H1 (cell line): ENCODE measurements around the gene TTLL7. TPM values are rescaled to one million over a fixed set of nuclear protein-coding genes. Genes with fewer than 3 reads are reported as not detected.

Source experiments
- CTCF ChIA-PET: fragments of 300-600 bp; sonication (Branson Sonifier 250); formaldehyde crosslinking; loops from one replicate; lab custom pipeline; 2021; ENCODE audit not compliant: partially characterized antibody; lab: Charles Lee
- POLR2A ChIA-PET: fragments of 300-600 bp; sonication (Branson Sonifier 250); formaldehyde crosslinking; loops from one replicate; lab custom pipeline; 2021; ENCODE audit warnings: inconsistent platforms; ENCODE audit not compliant: partially characterized antibody; lab: Charles Lee
- DNase-seq, 2 experiments: peaks; one replicate each; pipeline versions ENCODE4 v3.0.0 to v3.0.0-alpha.2; 2010 to 2022; ENCODE audit warnings: low spot score in 2 of 2, low read depth in 1 of 2, mixed read lengths in 1 of 2
- FAIRE-seq: peaks from 2 replicates; lab custom pipeline; 2011; peaks lifted over from hg19 to GRCh38; lab: Jason Lieb, UNC
- H2AFZ ChIP-seq: 2 replicates; pipeline ENCODE4 v1.8.1; 2012; ENCODE audit warnings: low read length, inconsistent platforms
- H2AK5ac ChIP-seq: 2 replicates; pipeline ENCODE4 v1.6.1; 2013; ENCODE audit warnings: low read depth, low read length
- H2BK120ac ChIP-seq: replicated peaks from 2 replicates; pipeline ENCODE3; 2013; ENCODE audit warnings: low read depth, low read length, inconsistent platforms
- H2BK12ac ChIP-seq: 2 replicates; pipeline ENCODE4 v1.6.1; 2013; ENCODE audit warnings: low read depth, low read length
- H2BK15ac ChIP-seq: 2 replicates; pipeline ENCODE4 v1.6.1; 2013; ENCODE audit warnings: low read length
- H2BK20ac ChIP-seq: 2 replicates; pipeline ENCODE4 v1.6.1; 2013; ENCODE audit warnings: low read length
- H2BK5ac ChIP-seq: 2 replicates; pipeline ENCODE4 v1.6.1; 2013; ENCODE audit warnings: low read depth, low read length
- H3K14ac ChIP-seq: 2 replicates; pipeline ENCODE4 v1.6.1; 2013; ENCODE audit warnings: inconsistent platforms; ENCODE audit not compliant: insufficient read length
- H3K18ac ChIP-seq: 2 replicates; pipeline ENCODE4 v1.6.1; 2013; ENCODE audit warnings: low read length; ENCODE audit errors: extremely low read depth
- H3K23ac ChIP-seq: 2 replicates; pipeline ENCODE4 v1.6.1; 2013; ENCODE audit warnings: inconsistent platforms; ENCODE audit not compliant: insufficient read length
- H3K23me2 ChIP-seq: 2 replicates; pipeline ENCODE4 v1.6.1; 2013; ENCODE audit warnings: low read depth, low read length
- H3K27ac ChIP-seq: 2 replicates; pipeline ENCODE4 v1.6.1; 2011; ENCODE audit warnings: low read depth, low read length, inconsistent platforms
- H3K27me3 ChIP-seq, 4 experiments: replicated peaks in 1 of 4; 1 replicate in 1 of 4; 2 replicates in 3 of 4; pipeline versions ENCODE4 v1.6.1 to v1.8.1; 2011 to 2013; ENCODE audit warnings: low read length in 3 of 4, mild to moderate bottlenecking in 3 of 4, inconsistent platforms in 2 of 4, mixed read lengths in 2 of 4, moderate library complexity in 1 of 4; ENCODE audit not compliant: control insufficient read depth in 3 of 4, insufficient read depth in 3 of 4; ENCODE audit errors: extremely low read depth in 1 of 4
- H3K36me3 ChIP-seq, 4 experiments: 2 replicates each; pipeline versions ENCODE4 v1.6.1 to v1.8.1; 2011 to 2013; ENCODE audit warnings: mild to moderate bottlenecking in 4 of 4, low read length in 3 of 4, moderate library complexity in 2 of 4, control low read depth in 1 of 4, inconsistent platforms in 1 of 4; ENCODE audit not compliant: insufficient read depth in 4 of 4, control insufficient read depth in 2 of 4
- H3K4ac ChIP-seq: replicated peaks from 2 replicates; pipeline ENCODE3; 2013; ENCODE audit warnings: low read length, low read depth, mixed read lengths, inconsistent platforms; ENCODE audit not compliant: insufficient read length
- H3K4me1 ChIP-seq, 4 experiments: replicated peaks in 1 of 4; 1 replicate in 1 of 4; 2 replicates in 3 of 4; pipeline versions ENCODE4 v1.6.1 to v1.8.1; 2011 to 2013; ENCODE audit warnings: low read length in 3 of 4, inconsistent platforms in 2 of 4, mixed read lengths in 1 of 4; ENCODE audit not compliant: insufficient read depth in 4 of 4, control insufficient read depth in 3 of 4
- H3K4me2 ChIP-seq, 2 experiments: 2 replicates each; pipeline versions ENCODE4 v1.6.1 to v1.8.1; 2011 to 2013; ENCODE audit warnings: low read depth in 2 of 2, low read length in 2 of 2, control low read depth in 1 of 2, inconsistent platforms in 1 of 2, mild to moderate bottlenecking in 1 of 2; ENCODE audit not compliant: insufficient read depth in 1 of 2
- H3K4me3 ChIP-seq, 4 experiments: fragments of 200-600, 300-600 bp in 1 of 4; sonication (generic), shearing (Covaris generic), sonication (Bioruptor Twin) in 1 of 4; 2 replicates each; pipeline versions ENCODE4 v1.5.1 to v1.8.1; 2011 to 2016; ENCODE audit warnings: low read length in 4 of 4, low read depth in 3 of 4, control low read depth in 2 of 4, inconsistent platforms in 2 of 4, mild to moderate bottlenecking in 2 of 4, mixed read lengths in 1 of 4, moderate library complexity in 1 of 4; ENCODE audit not compliant: insufficient read depth in 2 of 4; ENCODE audit errors: extremely low read depth in 1 of 4
- H3K56ac ChIP-seq: replicated peaks from 2 replicates; pipeline ENCODE3; 2013; ENCODE audit warnings: low read depth, mild to moderate bottlenecking, mixed read lengths, low read length, inconsistent platforms; ENCODE audit not compliant: insufficient read length
- H3K79me1 ChIP-seq: 2 replicates; pipeline ENCODE4 v1.6.1; 2013; ENCODE audit warnings: low read depth, low read length, control low read depth
- H3K79me2 ChIP-seq, 2 experiments: 2 replicates each; pipeline versions ENCODE4 v1.6.1 to v1.8.1; 2012 to 2013; ENCODE audit warnings: low read length in 2 of 2, mild to moderate bottlenecking in 2 of 2, inconsistent platforms in 1 of 2; ENCODE audit not compliant: insufficient read depth in 2 of 2, control insufficient read depth in 1 of 2
- H3K9ac ChIP-seq, 4 experiments: replicated peaks in 1 of 4; 1 replicate in 1 of 4; 2 replicates in 3 of 4; pipeline versions ENCODE4 v1.6.1 to v1.8.1; 2011 to 2013; ENCODE audit warnings: low read depth in 3 of 4, low read length in 3 of 4, control low read depth in 2 of 4, mild to moderate bottlenecking in 2 of 4, moderate library complexity in 2 of 4, inconsistent platforms in 1 of 4; ENCODE audit errors: extremely low read depth in 1 of 4
- H3K9me3 ChIP-seq, 2 experiments: 2 replicates each; pipeline versions ENCODE4 v1.6.1 to v1.8.1; 2012 to 2013; ENCODE audit warnings: mild to moderate bottlenecking in 2 of 2, moderate library complexity in 2 of 2, control low read depth in 1 of 2, inconsistent platforms in 1 of 2, low read depth in 1 of 2, low read length in 1 of 2, mixed read lengths in 1 of 2; ENCODE audit not compliant: insufficient read depth in 2 of 2
- H4K20me1 ChIP-seq, 2 experiments: replicated peaks in 1 of 2; 2 replicates each; pipeline versions ENCODE3 to v1.8.1; 2011 to 2013; ENCODE audit warnings: inconsistent platforms in 2 of 2, low read length in 2 of 2, mild to moderate bottlenecking in 1 of 2; ENCODE audit not compliant: insufficient read depth in 2 of 2, control insufficient read depth in 1 of 2
- H4K5ac ChIP-seq: 2 replicates; pipeline ENCODE4 v1.6.1; 2013; ENCODE audit warnings: low read length, low read depth, mixed read lengths, inconsistent platforms; ENCODE audit not compliant: insufficient read length
- H4K8ac ChIP-seq: 2 replicates; pipeline ENCODE4 v1.8.0; 2013; ENCODE audit warnings: mild to moderate bottlenecking, moderate library complexity, low read length, inconsistent platforms; ENCODE audit not compliant: insufficient read depth; ENCODE audit errors: extremely low read depth
- H4K91ac ChIP-seq: replicated peaks from 2 replicates; pipeline ENCODE3; 2013; ENCODE audit warnings: low read length, mixed read lengths, inconsistent platforms; ENCODE audit not compliant: insufficient read length
- CBX8 ChIP-seq: fragments of 300-800, 300-1000 bp; sonication (generic); IDR thresholded peaks from 2 replicates; pipeline ENCODE4 v1.7.1; 2016; ENCODE audit warnings: low read depth, low read length, borderline replicate concordance
- CHD1 ChIP-seq: IDR thresholded peaks from 2 replicates; pipeline ENCODE4 v1.6.1; 2012; ENCODE audit warnings: low read depth, low read length, improper control_type of control experiment
- CHD2 ChIP-seq: IDR thresholded peaks from 2 replicates; pipeline ENCODE4 v1.6.1; 2012; ENCODE audit warnings: low read length, improper control_type of control experiment
- E2F6 ChIP-seq: IDR thresholded peaks from 2 replicates; pipeline ENCODE4 v1.6.1; 2012; ENCODE audit warnings: inconsistent platforms
- GTF2F1 ChIP-seq: IDR thresholded peaks from 2 replicates; pipeline ENCODE4 v1.6.1; 2012; ENCODE audit warnings: low read depth, low read length, improper control_type of control experiment, borderline replicate concordance
- MAX ChIP-seq: IDR thresholded peaks from 2 replicates; pipeline ENCODE4 v1.6.1; 2012; ENCODE audit warnings: inconsistent platforms
- NANOG ChIP-seq: IDR thresholded peaks from 2 replicates; pipeline ENCODE4 v1.6.1; 2011; ENCODE audit warnings: low read length, low read depth, mild to moderate bottlenecking, inconsistent platforms; ENCODE audit not compliant: insufficient read depth, poor library complexity, severe bottlenecking
- POU5F1 ChIP-seq: IDR thresholded peaks from 2 replicates; pipeline ENCODE4 v1.6.1; 2011; ENCODE audit warnings: low read depth, mild to moderate bottlenecking, low read length, moderate library complexity
- WGBS, 2 experiments: shearing (Covaris generic) in 1 of 2; methylation state at CpG; one replicate each; pipeline versions ENCODE4 v1.1.6 to v1.1.7; 2013 to 2015; ENCODE audit warnings: low lambda C conversion rate in 2 of 2, mixed read lengths in 2 of 2, inconsistent platforms in 1 of 2, low coverage in 1 of 2, missing lambda C conversion rate in 1 of 2; ENCODE audit not compliant: insufficient replicate concordance in 2 of 2, insufficient coverage in 1 of 2, insufficient read length in 1 of 2; ENCODE audit errors: extremely low coverage in 1 of 2, missing lambda C conversion rate in 1 of 2; 5-methylcytosine and 5-hydroxymethylcytosine counted together
- polyA plus RNA-seq, 7 experiments: library from polyadenylated mRNA; depleted of rRNA in 3 of 7; stranded (reverse) in 5 of 7; unstranded in 2 of 7; fragments of >200 nt in 5 of 7; fragments of 200-250 nt in 2 of 7; gene quantifications; 1 replicate in 5 of 7; 2 replicates in 1 of 7; 4 replicates in 1 of 7; pipeline versions ENCODE4 v1.2.1 to v1.2.3, GENCODE V29; 2011 to 2013; ENCODE audit warnings: missing spikeins in 2 of 7, mixed read lengths in 2 of 7
- total RNA-seq: library from RNA; stranded (reverse); fragmentation: NEBNext Ultra II Directional; extraction: Animal tissue kit (Norgen Biotek cat#: 25700); gene quantifications from 2 replicates; pipeline ENCODE4 v1.2.1, GENCODE V29; 2021
- TF ChIP-seq, protein P1 (sequence below): IDR thresholded peaks from 2 replicates; pipeline ENCODE4 v1.6.1; 2012; ENCODE audit warnings: low read length, inconsistent platforms

The TTLL7 gene
- total and polyA plus RNA-seq, 2 of the 8 experiments (the other 6 are each of a cell fraction or from before 2014, with no cell fraction given) = 1.9 to 7.9 TPM

GRCh38 chr1:84006591-84006990 lies 7.7 kb upstream of the TTLL7 start:
- Histone ChIP-seq H2AK5ac (no peak overlapping the region), H3K23me2 (no peaks in the 10 kb centered on the region), H3K4me3 (no peak overlapping the region), H3K36me3 (no peaks in the 10 kb centered on the region), H3K4me1 (no peaks in the 10 kb centered on the region), H3K18ac (no peak overlapping the region), H4K91ac (no peak overlapping the region), H3K14ac (no peak overlapping the region), H4K8ac (no peak overlapping the region), H3K9ac (no peak overlapping the region), H3K27me3 (peaks cover 0 to 1% (median under 1%) of the 10 kb centered on the region in 4 experiments; a peak in 2 of 7 replicates), H3K79me1 (no peaks in the 10 kb centered on the region), H4K20me1 (no peaks in the 10 kb centered on the region), H3K4ac (no peak overlapping the region), H3K56ac (no peak overlapping the region), H3K9me3 (no peaks in the 10 kb centered on the region), H3K23ac (no peak overlapping the region), H2AFZ (no peak overlapping the region), H3K79me2 (no peaks in the 10 kb centered on the region), H2BK20ac (no peak overlapping the region), H2BK120ac (no peak overlapping the region), H3K4me2 (no peak overlapping the region), H4K5ac (no peak overlapping the region), H2BK5ac (no peak overlapping the region), H2BK12ac (no peak overlapping the region), H3K27ac (no peak overlapping the region), H2BK15ac (no peak overlapping the region)
- DNase-seq (no peak), FAIRE-seq (no peak)
- no peak for TF ChIP-seq POU5F1
- no peak for TF ChIP-seq CHD2
- no peak for TF ChIP-seq E2F6
- no peak for TF ChIP-seq CHD1
- TF ChIP-seq, protein P1, sequence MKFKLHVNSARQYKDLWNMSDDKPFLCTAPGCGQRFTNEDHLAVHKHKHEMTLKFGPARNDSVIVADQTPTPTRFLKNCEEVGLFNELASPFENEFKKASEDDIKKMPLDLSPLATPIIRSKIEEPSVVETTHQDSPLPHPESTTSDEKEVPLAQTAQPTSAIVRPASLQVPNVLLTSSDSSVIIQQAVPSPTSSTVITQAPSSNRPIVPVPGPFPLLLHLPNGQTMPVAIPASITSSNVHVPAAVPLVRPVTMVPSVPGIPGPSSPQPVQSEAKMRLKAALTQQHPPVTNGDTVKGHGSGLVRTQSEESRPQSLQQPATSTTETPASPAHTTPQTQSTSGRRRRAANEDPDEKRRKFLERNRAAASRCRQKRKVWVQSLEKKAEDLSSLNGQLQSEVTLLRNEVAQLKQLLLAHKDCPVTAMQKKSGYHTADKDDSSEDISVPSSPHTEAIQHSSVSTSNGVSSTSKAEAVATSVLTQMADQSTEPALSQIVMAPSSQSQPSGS = no peak
- no peak for TF ChIP-seq NANOG
- no peak for TF ChIP-seq CBX8
- TF ChIP-seq GTF2F1 = no peak
- no peak for TF ChIP-seq MAX
- POLR2A ChIA-PET = no interaction called here
- CTCF ChIA-PET = no interaction called here
- 93% methylated on average over 6 of the region's 6 CpGs; no CpG with 5 or more reads in 1 of the 2 experiments for WGBS, 2 experiments
